GM23338 (cell line): ENCODE results near the gene SLC25A13.

Experiments
- CREB1 ChIP-seq: fragments of 250-450 bp; sonication (Bioruptor Pico); IDR thresholded peaks from 2 replicates; pipeline ENCODE4 v1.5.0; 2020; ENCODE audit warnings: low read depth, mild to moderate bottlenecking, moderate library complexity
- CTCF ChIP-seq, 2 experiments: fragments of 200-600 bp in 1 of 2; sonication (generic) in 1 of 2; conservative IDR thresholded peaks; 2 replicates each; pipeline versions ENCODE4 v1.5.1 to v1.6.1; 2016 to 2017; ENCODE audit warnings: antibody characterized with exemption in 2 of 2, low read depth in 2 of 2, mild to moderate bottlenecking in 2 of 2, moderate library complexity in 1 of 2
- EZH2 ChIP-seq: fragments of 200-600 bp; sonication (generic); IDR thresholded peaks from one replicate; pipeline ENCODE4 v1.8.0; 2017; ENCODE audit warnings: antibody characterized with exemption, mild to moderate bottlenecking, low read depth; ENCODE audit not compliant: unreplicated experiment
- EZH2phosphoT487 ChIP-seq: fragments of 200-600 bp; sonication (generic); IDR thresholded peaks from one replicate; pipeline ENCODE4 v1.8.1; 2018; ENCODE audit warnings: antibody characterized with exemption; ENCODE audit not compliant: unreplicated experiment
- NANOG ChIP-seq: IDR thresholded peaks from 2 replicates; pipeline ENCODE4 v1.6.1; 2016; ENCODE audit warnings: antibody characterized with exemption, borderline replicate concordance
- POLR2AphosphoS5 ChIP-seq: IDR thresholded peaks from 2 replicates; pipeline ENCODE4 v1.6.1; 2016; ENCODE audit warnings: antibody characterized with exemption, low read depth

- no peak for TF ChIP-seq CTCF (conservative IDR thresholded peaks at IDR 0.05; ENCODE audit: low read depth in 2 of 2)
- TF ChIP-seq NANOG, result no peak
- no peak for TF ChIP-seq POLR2AphosphoS5
- no peak for TF ChIP-seq EZH2
- no peak for TF ChIP-seq CREB1 (CRISPR knock-in tag)
- no peak for TF ChIP-seq EZH2phosphoT487
Measured at GRCh38 chr7:96277921-96278320, 44.0 kb downstream of the SLC25A13 start.
